NB4 (cell line): ENCODE measurements around the gene DLG5.

ENCODE experiments used
- DNase-seq: peaks from one replicate; pipeline ENCODE4 v3.0.0; 2010; ENCODE audit warnings: low read depth
- H3K4me3 ChIP-seq: one replicate; pipeline ENCODE4 v1.5.1; 2011; ENCODE audit warnings: mild to moderate bottlenecking, low read depth, low read length, moderate library complexity
- MYC ChIP-seq: IDR thresholded peaks from 2 replicates; pipeline ENCODE4 v1.6.1; 2011; ENCODE audit warnings: low read depth, low read length
- POLR2A ChIP-seq: IDR thresholded peaks from 2 replicates; pipeline ENCODE4 v1.6.1; 2011; ENCODE audit warnings: mild to moderate bottlenecking; ENCODE audit not compliant: insufficient read length; ENCODE audit errors: extremely low read depth
- TF ChIP-seq, protein P1 (sequence below): IDR thresholded peaks from 2 replicates; pipeline ENCODE4 v1.6.1; 2011; ENCODE audit warnings: low read depth, low read length
- TF ChIP-seq, protein P2 (sequence below): IDR thresholded peaks from one replicate; pipeline ENCODE4 v1.5.1; 2012; ENCODE audit warnings: low read depth, low read length

The DLG5 gene

DNA sequence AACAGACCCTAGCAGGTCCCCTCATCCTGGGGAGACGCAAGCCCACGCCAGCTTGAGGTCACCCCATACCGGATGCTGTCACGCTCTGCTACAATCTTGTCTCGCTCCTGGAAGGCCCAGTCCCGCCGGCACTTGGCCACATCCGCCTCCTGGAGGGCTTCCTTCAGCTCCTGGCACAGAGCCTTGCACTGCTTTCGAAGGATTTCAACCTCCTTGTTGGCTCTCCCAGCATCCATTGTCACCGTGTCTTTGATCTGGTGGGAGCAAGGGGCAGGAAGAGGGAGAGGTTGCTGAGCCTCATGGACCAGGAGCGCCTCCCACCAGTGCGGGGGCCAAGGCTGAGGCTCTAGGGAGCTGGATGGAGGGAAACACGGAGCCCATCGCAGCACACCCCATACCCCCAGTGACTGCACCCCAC is 90.9 kb downstream of the DLG5 start:
- DNase-seq: no peak
- TF ChIP-seq POLR2A: no peak
- TF ChIP-seq MYC: no peak
- H3K4me3 ChIP-seq: no peak overlapping the region

DNA sequence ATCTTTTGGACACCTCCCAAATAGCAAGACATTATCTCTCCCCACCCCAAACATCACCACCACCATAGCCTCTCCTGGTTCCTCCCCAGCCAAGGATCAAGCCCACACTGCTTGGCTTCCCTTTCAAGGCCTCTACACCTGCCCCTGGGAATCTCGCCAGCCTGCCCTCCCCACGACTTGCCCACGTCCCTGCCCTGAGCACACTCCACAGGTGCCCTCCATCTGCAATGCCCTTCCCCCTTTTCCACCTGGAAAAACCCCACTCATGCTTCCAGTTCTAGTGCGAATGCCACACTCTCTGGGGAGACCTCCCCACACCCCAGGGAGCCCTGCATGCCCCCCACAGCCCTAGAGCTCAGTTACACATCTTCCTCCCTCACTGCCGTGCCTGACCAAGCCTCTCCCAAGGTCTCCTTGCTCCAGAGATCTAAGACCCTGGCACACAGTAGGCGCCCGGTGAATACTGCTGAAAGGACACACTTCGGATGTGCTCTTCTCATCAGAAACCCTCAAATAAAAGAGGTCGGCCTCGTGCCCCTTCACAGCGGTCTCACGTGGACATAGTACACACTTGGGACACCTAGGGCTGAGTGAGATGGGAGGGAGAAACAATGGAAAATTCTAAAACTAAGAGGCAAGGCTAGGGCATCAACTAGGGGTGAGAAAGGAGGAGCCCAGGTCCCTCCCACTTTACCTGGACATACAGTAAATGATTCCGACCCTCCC is 91.4 kb downstream of the DLG5 start:
- no peak for TF ChIP-seq POLR2A
- TF ChIP-seq, protein P1, sequence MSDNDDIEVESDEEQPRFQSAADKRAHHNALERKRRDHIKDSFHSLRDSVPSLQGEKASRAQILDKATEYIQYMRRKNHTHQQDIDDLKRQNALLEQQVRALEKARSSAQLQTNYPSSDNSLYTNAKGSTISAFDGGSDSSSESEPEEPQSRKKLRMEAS: no peak
- H3K4me3 ChIP-seq: no peak overlapping the region
- no peak for DNase-seq

DNA sequence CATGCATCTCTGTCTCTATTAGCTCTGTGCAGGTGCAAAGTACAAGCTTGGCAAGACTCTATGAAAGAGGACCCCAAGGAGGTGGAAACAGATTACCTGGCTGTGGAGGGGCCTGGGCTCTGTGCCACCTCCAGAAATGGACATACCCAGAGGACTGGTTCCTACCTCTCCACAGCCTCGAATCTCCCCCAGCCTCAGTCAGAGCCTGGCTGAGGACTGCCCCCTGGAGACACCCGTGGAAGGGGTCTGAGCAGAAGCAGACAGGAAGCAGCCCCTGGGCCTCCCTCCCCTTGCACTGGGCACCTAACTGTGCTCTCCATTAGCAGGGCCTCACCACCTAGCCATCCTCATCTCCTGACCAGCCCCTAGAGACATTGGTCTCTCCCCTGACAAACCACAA is 92.0 kb downstream of the DLG5 start:
- TF ChIP-seq, protein P2, sequence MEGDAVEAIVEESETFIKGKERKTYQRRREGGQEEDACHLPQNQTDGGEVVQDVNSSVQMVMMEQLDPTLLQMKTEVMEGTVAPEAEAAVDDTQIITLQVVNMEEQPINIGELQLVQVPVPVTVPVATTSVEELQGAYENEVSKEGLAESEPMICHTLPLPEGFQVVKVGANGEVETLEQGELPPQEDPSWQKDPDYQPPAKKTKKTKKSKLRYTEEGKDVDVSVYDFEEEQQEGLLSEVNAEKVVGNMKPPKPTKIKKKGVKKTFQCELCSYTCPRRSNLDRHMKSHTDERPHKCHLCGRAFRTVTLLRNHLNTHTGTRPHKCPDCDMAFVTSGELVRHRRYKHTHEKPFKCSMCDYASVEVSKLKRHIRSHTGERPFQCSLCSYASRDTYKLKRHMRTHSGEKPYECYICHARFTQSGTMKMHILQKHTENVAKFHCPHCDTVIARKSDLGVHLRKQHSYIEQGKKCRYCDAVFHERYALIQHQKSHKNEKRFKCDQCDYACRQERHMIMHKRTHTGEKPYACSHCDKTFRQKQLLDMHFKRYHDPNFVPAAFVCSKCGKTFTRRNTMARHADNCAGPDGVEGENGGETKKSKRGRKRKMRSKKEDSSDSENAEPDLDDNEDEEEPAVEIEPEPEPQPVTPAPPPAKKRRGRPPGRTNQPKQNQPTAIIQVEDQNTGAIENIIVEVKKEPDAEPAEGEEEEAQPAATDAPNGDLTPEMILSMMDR: no peak
- TF ChIP-seq, protein P1: no peak
- TF ChIP-seq POLR2A (no peak), MYC (no peak)
- H3K4me3 ChIP-seq: no peak overlapping the region
- no peak for DNase-seq

DNA sequence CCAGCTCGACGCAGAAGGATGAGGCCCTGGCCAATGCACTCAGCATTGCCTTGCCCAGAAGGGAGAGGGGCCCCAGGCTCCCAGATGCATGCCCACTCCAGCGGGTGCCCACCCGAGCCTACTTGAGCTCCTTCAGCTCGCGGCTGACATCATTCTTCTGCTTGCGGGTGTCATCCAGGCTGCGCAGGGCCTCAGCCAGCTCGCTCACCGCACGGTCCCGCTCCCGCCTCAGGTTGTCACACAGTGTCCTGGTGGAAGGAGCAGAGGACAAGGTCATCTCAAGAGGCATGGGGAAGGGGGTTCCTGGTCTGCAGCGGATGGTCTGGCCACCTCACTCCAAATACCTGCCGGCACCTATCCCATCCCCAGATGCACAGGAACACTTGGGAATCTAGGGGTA is 92.8 kb downstream of the DLG5 start:
- no peak overlapping the region for H3K4me3 ChIP-seq
- no peak for DNase-seq
- no peak for TF ChIP-seq POLR2A
- TF ChIP-seq, protein P2: no peak
- TF ChIP-seq, protein P1: no peak
- TF ChIP-seq MYC: no peak

DNA sequence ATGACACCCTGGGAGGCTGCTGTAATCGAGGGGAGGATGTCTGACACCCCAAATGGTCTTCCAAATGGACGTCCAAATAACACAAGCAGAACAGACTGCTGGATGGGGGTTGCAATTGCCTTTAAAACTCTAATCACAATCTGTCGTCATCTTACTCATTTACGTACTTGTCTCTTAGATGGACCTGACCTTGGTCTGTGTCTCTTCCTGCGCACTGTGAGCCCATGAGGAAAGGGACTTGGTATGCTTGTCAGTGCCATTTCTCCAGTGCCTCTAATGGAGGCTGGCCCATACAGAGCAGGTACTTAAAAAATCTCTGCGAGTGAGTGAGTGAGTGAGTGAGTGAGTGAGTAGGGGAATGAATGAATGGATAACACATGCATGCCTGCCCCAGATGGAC is 93.3 kb downstream of the DLG5 start:
- H3K4me3 ChIP-seq: no peak overlapping the region
- DNase-seq: no peak
- TF ChIP-seq, protein P2: no peak
- TF ChIP-seq MYC: no peak
- TF ChIP-seq POLR2A: no peak

DNA sequence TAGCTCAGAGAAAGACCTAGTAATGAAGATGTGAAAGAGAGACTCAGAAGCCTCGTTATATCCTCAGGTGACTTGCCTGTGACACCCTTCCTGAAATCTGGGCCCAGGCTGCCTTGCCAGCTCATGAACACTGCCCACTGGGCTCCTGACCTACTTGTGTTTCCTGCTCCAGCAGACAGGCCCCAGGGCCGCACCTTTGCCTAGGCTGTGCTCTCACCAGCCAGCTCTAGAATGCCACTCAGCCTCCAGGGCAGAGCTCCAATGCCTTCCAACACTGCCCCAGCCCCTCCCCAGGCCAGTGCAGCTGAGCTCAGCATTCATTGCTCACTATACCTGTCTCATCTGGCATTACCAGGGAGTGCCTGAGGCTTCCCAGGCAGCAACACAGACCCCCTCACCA is 94.3 kb downstream of the DLG5 start:
- H3K4me3 ChIP-seq: no peak overlapping the region
- no peak for DNase-seq
- TF ChIP-seq, protein P2: no peak
- TF ChIP-seq MYC (no peak), POLR2A (no peak)
- TF ChIP-seq, protein P1: no peak

DNA sequence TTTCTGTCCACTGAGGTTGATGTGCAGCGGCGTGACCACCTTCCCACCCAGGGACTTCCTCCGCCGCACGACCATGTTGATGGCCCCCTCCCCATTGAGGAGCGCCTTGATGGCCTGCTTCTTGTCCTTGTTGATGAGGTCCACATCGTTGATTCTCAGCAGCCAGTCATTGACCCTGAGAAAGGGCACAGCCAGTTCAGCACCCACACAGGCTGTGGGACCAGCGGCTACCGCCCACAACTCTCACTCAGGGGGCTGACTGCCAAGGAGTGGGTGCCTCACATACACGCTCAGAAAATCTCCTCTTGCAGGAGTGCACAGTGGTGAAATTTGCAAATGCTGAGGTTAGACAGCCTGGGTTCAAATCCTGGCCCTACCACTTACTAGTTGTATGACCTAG is 97.2 kb downstream of the DLG5 start:
- no peak overlapping the region for H3K4me3 ChIP-seq
- DNase-seq: no peak
- TF ChIP-seq POLR2A (no peak), MYC (no peak)
- TF ChIP-seq, protein P1: no peak
- TF ChIP-seq, protein P2: no peak
